Measurements from ENCODE around the gene CPD.

- TF ChIP-seq EZH2 (IDR thresholded peaks at IDR 0.05; ENCODE audit: insufficient read depth, poor library complexity, severe bottlenecking), result no peak
- no peak for TF ChIP-seq EZH2phosphoT487 (IDR thresholded peaks at IDR 0.05; ENCODE audit: insufficient read depth, low read depth)
These were observed 89.7 kb downstream of the CPD start for GRCh38 chr17:30468465-30468864.
